HepG2 (cell line): ENCODE results near the gene HNRNPF. TPM values are rescaled to one million over a fixed set of nuclear protein-coding genes. Genes with fewer than 3 reads are reported as not detected.

Source experiments
- ADNP ChIP-seq: sonication (generic); formaldehyde crosslinking; IDR thresholded peaks from 2 replicates; pipeline ENCODE4 v1.4.0; 2020; ENCODE audit warnings: missing genetic modification reagents
- DMTF1 ChIP-seq: sonication (generic); formaldehyde crosslinking; IDR thresholded peaks from 2 replicates; pipeline ENCODE4 v1.4.0; 2020; ENCODE audit warnings: mild to moderate bottlenecking, missing genetic modification reagents
- GMEB1 ChIP-seq: sonication (generic); formaldehyde crosslinking; IDR thresholded peaks from 2 replicates; pipeline ENCODE4 v1.5.1; 2020; ENCODE audit warnings: missing genetic modification reagents, mild to moderate bottlenecking, borderline replicate concordance
- KDM5B ChIP-seq: sonication (generic); formaldehyde crosslinking; IDR thresholded peaks from 2 replicates; pipeline ENCODE4 v1.4.0; 2020; ENCODE audit warnings: missing genetic modification reagents, mild to moderate bottlenecking, borderline replicate concordance
- PREB ChIP-seq: sonication (generic); formaldehyde crosslinking; IDR thresholded peaks from 2 replicates; pipeline ENCODE4 v1.4.0; 2020; ENCODE audit warnings: missing genetic modification reagents
- SP140L ChIP-seq: sonication (generic); formaldehyde crosslinking; IDR thresholded peaks from 2 replicates; pipeline ENCODE4 v1.4.0; 2020; ENCODE audit warnings: missing genetic modification reagents, borderline replicate concordance
- ZNF318 ChIP-seq: sonication (generic); formaldehyde crosslinking; IDR thresholded peaks from 2 replicates; pipeline ENCODE4 v1.4.0; 2020; ENCODE audit warnings: mild to moderate bottlenecking, missing genetic modification reagents
- ZNF546 ChIP-seq: sonication (generic); formaldehyde crosslinking; conservative IDR thresholded peaks from 2 replicates; pipeline ENCODE4 v1.8.1; 2023; ENCODE audit warnings: mild to moderate bottlenecking, missing genetic modification reagents
- ZNF607 ChIP-seq: sonication (generic); formaldehyde crosslinking; IDR thresholded peaks from 2 replicates; pipeline ENCODE4 v1.5.1; 2020; ENCODE audit warnings: missing genetic modification reagents, mild to moderate bottlenecking, borderline replicate concordance
- polyA plus RNA-seq, 8 experiments: library from polyadenylated mRNA; depleted of rRNA in 3 of 8; stranded (reverse) in 7 of 8; unstranded in 1 of 8; fragments of >200 nt; fragmentation: Illumina TruSeq in 4 of 8; extraction: Trizol in 4 of 8; gene quantifications; 2 replicates each; pipeline versions ENCODE4 v1.2.1 to v1.2.3, GENCODE V29; 2011 to 2016; ENCODE audit warnings: low read depth in 4 of 8, missing spikeins in 1 of 8, mixed read lengths in 1 of 8; ENCODE audit not compliant: insufficient read depth in 1 of 8
- total RNA-seq, 5 experiments: library from RNA; depleted of rRNA; stranded (reverse); fragments of >200 nt; fragmentation: Illumina TruSeq; extraction: Trizol; gene quantifications; 2 replicates each; pipeline ENCODE4 v1.2.3, GENCODE V29; 2016; ENCODE audit warnings: low read depth in 1 of 5
- TF ChIP-seq, protein P1 (sequence below): sonication (generic); formaldehyde crosslinking; IDR thresholded peaks from 2 replicates; pipeline ENCODE4 v1.5.0; 2020; ENCODE audit warnings: missing genetic modification reagents
- TF ChIP-seq, protein P2 (sequence below): IDR thresholded peaks from 2 replicates; pipeline ENCODE4 v1.6.1; 2016; ENCODE audit warnings: missing compliant biosample characterization, missing genetic modification reagents, borderline replicate concordance

Gene HNRNPF
- total and polyA plus RNA-seq, 2 of the 13 experiments (the other 11 are each of a cell fraction or from before 2014, with no cell fraction given), result 166 to 308 TPM

DNA sequence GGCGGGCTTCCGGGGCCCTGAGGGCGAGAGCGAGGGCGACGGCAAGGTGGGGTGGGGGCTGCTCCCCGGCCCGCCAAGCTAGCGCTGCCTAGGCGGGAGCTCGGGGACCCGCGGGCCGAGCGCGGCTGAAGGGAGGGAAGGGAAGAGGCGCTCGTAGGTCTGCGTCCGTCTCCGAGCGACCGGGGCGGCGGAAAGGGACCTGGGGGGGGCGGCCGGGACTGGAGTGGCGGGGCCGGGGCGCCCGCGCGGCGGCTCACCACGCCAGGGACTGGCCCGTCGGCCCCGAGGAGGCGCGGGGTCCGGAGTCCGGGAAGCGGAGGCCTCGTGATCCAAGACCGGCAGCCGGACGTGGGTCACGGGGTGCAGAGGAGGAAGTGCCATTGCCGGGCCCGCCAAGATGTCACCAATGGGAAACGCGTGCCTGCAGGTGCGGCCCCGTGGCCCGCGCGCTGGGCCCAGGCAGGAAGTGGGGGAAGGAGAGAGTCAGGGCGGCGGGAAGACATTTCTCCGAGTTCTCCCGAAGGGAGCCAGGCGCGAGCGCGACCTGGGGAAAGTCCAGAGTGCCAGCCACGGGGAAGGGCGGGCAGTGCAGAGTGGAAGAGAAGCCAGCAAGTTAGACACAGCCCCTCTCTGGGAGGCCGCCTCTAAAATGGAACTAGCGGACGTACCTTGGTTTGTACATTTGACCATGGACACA is 11.9 kb downstream of the HNRNPF start (continued):
- TF ChIP-seq PREB (CRISPR knock-in tag), result no peak
- peak; percentile 91; the same call in 1 of the 2 replicates for TF ChIP-seq ZNF318
- peak; percentile 74; the same call in 1 of the 2 replicates for TF ChIP-seq KDM5B (CRISPR knock-in tag)
- TF ChIP-seq ZNF607 (CRISPR knock-in tag), result peak; percentile 89
- peak; percentile 57 for TF ChIP-seq GMEB1
- TF ChIP-seq, protein P1, sequence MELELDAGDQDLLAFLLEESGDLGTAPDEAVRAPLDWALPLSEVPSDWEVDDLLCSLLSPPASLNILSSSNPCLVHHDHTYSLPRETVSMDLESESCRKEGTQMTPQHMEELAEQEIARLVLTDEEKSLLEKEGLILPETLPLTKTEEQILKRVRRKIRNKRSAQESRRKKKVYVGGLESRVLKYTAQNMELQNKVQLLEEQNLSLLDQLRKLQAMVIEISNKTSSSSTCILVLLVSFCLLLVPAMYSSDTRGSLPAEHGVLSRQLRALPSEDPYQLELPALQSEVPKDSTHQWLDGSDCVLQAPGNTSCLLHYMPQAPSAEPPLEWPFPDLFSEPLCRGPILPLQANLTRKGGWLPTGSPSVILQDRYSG (CRISPR knock-in tag), result peak; percentile 92
- no peak for TF ChIP-seq ADNP (CRISPR knock-in tag)
- TF ChIP-seq, protein P2, sequence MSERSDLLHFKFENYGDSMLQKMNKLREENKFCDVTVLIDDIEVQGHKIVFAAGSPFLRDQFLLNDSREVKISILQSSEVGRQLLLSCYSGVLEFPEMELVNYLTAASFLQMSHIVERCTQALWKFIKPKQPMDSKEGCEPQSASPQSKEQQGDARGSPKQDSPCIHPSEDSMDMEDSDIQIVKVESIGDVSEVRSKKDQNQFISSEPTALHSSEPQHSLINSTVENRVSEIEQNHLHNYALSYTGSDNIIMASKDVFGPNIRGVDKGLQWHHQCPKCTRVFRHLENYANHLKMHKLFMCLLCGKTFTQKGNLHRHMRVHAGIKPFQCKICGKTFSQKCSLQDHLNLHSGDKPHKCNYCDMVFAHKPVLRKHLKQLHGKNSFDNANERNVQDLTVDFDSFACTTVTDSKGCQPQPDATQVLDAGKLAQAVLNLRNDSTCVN (CRISPR knock-in tag), result peak; percentile 87
- TF ChIP-seq ZNF546 (CRISPR knock-in tag), result peak; percentile 37; the same call in 1 of the 2 replicates
- peak; percentile 31; the same call in 1 of the 2 replicates for TF ChIP-seq SP140L
- TF ChIP-seq DMTF1 (CRISPR knock-in tag), result no peak; the same call in 1 of the 2 replicates
